Activated CD4-positive, CD25-positive, alpha-beta regulatory T cell treated with anti-CD3 and anti-CD28 coated beads, Interleukin-2, amount 50 U/mL, for 72 hours (primary cell): Measurements from ENCODE around the gene MYG1.
"Not testable (repeated sequence)": the region's sequence is repeated elsewhere in the genome, so short reads cannot be mapped to it uniquely, and the experiment has no call there.

ENCODE experiments used
- DNase-seq: peaks from one replicate; pipeline ENCODE4 v3.0.0; 2021

MYG1 gene

DNA sequence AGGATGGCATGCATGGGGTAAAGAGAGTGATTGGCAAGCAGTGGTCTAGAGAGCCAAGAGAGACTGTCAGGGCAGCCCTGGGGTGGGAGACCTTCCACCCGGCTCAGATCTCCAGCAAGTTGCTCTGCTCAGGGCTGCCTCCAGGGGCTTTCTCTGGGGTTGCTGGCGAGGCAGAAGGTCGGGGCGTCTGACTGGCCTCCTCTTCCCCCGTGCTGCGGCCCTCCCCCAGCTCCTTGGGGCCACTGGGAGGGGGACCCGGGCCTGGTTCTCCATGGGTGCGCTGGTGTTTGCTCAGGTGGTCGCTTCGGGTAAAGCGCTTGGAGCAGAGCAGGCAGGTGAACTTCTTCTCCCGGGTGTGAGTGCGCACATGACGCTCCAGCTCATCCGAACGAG, 28.5 kb downstream of the MYG1 start:
- no peak for DNase-seq

- DNase-seq, result no peak
Observed at GRCh38 chr12:53330671-53331070, 31.2 kb downstream of the MYG1 start.

DNA sequence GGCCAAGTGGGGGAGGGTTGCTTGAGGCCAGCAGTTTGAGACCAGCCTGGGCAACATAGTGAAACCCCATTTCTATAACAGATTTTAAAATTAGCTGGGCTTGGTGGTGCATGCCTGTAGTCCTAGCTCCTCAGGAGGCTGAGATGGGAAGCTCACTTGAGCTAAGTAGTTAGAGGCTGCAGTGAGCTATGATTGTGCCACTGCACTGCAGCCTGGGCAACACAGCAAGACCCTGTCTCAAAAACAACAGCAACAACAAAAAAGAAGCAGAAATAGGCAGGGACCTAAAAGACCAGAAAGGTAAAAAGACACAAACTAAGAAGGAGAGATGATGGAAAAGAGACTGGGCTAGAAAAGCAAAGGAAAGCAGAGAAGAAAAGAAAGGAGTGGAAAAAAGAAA, 32.8 kb downstream of the MYG1 start:
- DNase-seq, result not testable (repeated sequence)

- no peak for DNase-seq
Observed at GRCh38 chr12:53332744-53333143, 33.2 kb downstream of the MYG1 start.

DNA sequence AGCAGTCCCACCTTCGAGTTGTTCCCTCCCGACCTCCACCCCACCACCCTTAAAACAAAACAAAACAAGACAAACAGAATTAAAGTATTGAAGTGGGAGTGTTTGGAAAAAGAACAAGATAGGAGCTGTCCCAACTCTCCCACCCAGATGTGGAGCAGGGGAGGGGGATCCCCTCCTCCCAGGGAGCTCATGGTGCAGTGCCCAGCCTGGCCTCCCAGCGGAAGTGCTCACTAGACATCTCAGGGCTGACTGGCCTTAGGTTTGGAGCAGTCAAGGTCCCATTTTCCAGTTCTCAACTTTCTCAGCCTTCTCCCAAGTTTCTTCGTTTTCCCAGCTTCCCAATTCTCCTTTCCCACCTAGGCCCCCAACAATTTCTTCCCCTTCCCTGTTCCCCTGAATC, 33.8 kb downstream of the MYG1 start:
- DNase-seq, result no peak

DNA sequence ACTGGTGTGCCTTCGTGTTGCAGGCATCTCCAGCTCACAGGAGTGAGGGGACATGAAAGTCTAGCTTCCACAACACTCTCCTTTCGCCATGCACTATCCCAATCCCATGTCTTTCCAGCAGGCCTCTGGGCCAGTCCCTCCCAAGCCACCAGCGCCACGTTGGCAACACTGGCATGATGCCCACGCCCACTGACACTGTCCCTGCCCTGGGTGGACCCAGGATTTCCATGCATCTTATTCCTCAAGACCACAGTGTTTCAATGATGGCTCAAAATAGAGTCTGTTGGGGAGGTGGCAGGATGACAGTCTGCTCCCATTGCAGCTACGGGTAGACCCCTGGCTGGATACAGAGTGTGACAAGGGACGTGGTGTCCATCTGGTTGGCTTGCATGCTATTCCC, 34.4 kb downstream of the MYG1 start:
- DNase-seq, result no peak

DNA sequence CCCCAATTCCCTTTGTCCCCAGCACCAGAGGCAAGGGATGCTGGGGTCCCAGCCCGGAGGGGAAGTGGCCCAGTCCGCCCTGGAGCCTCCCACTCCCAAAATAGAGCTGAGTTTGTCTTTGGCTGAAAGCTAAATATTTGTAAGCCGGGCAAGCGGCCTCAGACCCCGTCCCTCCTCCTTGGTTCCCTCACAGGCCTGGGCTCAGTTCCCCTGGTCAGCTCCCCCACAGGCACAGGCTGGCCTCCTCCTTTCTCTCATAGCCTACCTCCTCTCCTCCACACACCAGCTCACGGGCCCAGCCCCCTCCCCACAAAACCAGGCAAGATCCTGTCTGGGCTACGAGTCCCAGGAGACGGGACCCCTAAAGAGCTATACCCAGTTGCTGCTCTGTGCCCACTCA, 35.3 kb downstream of the MYG1 start:
- no peak for DNase-seq

GRCh38 chr12:53336181-53336681, 36.7 kb downstream of the MYG1 start, which contains the start of gene SP7:
SP7 (minus strand) TSS chr12:53336354; CDS start chr12:53335646, 708 bp downstream.
- DNase-seq, result no peak

DNA sequence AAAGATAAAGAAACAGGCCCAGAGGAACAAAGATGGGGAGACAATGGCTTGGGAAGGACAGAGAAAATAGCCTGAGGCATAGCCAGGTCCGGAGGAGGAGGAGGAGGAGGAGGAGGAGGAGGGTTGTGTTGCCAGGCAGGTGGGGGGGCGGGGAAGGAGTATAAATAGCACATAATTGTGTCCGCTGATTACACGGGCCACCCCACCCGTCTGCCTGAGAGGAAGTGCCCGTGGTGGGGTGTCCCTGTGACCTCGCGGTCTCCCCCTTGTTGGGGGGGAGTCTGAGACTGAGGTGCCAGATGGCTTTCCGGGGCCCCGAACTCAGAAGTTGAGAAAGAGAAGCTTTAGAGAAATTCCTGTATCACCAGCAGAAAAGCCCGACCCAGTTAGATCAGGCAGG, 38.5 kb downstream of the MYG1 start:
- DNase-seq, result no peak

- no peak for DNase-seq
Observed at GRCh38 chr12:53338916-53339315, 39.4 kb downstream of the MYG1 start.

DNA sequence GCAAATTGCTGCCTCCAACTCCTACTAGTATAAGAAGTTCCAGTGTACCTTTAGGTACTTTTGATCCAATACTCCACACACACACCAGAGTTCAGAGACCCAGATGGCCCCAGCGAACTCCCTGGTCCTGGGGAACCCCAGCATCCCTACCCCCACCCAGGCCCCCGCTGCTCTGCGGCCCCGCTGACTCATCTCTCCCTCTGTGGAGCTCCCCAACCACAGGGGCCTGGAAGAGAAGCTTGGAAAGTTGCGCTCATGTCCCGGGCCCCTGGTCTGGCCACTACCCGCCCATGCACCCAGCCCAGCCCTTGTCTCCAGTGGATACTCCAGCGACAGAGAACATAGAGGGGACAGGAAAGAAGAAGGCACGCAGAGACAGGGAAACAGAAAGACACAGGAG, 40.9 kb downstream of the MYG1 start:
- DNase-seq, result no peak

DNA sequence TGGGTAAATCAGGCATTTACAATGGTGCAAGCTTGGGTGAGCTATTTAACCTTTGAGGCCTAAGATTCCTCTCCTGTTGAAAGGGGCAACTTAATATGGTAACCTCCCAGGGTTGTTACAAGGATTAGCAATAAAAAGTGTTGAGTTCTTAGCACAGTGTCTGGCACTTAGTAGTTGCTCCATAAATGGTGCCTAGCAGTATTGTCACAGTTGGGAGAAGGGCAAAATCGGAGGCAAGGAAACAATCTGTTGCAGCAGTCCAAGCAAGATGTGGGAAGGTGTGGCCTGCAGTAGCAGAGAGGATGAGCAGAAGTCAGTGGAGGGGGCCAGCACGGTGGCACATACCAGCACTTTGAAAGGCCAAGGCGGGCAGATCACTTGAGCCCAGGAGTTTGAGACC, 44.0 kb downstream of the MYG1 start:
- no peak for DNase-seq

GRCh38 chr12:53343969-53344368, 44.5 kb downstream of the MYG1 start:
- no peak for DNase-seq

GRCh38 chr12:53344487-53344823, 45.0 kb downstream of the MYG1 start:
- DNase-seq, result no peak

DNA sequence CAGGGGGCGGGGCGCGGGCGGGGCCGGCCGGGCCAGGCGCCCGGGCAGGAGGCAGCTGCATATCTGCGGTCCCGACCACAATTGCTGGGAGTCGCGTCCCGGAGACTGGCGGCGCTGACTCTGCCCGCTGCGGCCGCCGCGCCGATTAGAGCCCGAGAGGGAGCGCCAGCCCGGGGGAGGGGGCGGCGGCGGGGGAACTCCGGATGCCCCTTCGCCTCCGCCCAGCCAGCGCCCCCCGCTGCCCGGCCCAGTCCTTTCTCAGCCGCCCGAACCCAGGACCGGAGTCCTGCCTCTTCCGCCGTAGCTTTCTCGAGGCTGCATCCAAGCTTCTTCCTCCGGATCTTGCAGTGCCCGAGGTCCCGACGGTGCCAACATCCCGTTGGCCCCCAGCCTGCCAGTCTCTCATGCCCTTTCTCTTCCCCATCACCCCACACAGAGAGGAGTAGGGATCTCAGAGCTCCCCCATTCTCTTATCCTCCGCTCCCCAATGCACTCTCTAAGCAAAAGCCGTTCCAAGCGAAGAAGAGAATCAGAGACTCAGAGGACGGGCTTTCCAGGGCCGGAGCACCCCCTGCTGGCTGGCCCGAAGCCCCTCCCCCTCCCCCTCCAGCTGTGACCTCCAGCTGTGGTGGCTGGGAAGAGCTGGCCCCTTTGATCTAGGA, 45.5 kb downstream of the MYG1 start:
- DNase-seq, result peak; percentile 55

GRCh38 chr12:53345486-53346188, 46.1 kb downstream of the MYG1 start:
- DNase-seq, result no peak

GRCh38 chr12:53346491-53346890, 47.0 kb downstream of the MYG1 start:
- DNase-seq, result no peak

DNA sequence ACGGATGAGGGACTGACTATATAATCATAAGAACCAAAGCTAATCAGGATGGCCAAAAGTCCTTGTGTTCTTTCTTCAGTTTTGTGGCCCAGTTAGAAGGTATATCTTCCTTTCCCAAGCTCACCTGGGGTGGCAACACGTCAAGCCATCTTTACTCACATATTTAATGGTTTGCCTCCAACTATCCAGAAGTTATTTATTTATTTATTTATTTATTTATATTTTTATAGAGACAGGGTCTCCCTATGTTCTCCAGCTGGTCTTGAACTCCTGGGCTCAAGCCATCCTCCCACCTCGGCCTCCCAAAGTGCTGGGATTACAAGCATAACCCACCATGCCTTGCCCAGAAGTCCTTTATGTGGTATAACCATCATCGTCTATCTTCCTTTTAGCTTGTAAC, 48.4 kb downstream of the MYG1 start:
- no peak for DNase-seq

DNA sequence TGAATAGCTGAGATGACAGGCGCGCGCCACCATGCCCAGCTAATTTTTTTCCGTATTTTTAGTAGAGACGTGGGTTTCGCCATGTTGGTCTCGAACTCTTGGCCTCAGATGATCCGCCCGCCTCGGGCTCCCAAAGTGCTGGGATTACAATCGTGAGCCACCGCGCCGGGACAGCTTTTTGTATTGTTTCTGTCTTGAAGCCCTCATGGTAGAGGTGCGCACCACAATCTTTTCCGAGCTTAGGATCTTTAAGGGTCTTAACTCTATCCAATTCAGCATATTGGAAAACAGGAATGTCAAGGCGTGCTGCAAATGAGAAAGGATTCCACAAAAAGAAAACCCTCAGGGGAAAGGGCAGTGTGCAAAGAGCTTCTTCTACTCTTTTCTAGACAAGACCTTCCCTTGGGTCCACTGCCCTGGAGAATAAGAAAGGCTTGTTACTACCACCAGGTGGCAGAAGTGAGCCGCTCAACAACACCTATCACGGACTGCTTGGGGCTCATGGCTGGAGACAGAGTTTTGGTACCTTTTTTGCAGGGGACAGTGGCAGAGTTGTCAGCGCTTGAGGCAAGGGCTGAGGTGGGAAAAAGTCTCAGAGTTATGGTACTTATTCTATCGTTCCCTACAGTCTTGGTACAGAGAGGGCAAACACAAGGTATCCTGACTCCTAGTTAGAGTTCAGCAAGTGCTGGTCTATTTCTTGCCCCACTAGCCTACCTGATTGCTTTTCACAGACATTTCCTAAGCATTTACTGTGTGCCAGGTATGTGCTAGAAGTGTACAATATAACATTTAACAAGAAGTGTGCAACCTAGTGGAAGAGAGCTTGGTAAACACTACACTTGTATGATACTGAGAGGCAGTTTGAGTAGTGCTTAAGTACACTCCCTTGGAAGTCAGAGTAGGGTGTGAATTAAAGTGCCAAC, 53.1 kb downstream of the MYG1 start:
- DNase-seq, result peak; percentile 76

DNA sequence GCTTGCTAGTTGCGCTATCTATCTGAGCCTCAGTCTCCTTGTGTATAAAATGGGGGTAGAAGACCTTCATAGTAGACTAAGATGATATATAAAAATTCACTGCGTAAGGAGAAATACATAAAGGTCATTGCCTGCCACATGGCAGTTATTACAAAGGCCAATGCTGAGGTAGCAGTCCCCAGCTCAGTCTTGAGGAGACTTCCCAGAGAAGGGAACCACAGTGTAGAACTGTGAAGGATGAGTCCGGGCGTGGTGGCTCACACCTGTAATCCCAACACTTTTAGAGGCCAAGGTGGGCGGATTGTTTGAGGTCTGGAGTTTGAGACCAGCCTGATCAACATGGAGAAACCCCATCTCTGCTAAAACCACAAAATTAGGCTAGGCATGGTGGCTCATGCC, 53.8 kb downstream of the MYG1 start:
- no peak for DNase-seq

DNA sequence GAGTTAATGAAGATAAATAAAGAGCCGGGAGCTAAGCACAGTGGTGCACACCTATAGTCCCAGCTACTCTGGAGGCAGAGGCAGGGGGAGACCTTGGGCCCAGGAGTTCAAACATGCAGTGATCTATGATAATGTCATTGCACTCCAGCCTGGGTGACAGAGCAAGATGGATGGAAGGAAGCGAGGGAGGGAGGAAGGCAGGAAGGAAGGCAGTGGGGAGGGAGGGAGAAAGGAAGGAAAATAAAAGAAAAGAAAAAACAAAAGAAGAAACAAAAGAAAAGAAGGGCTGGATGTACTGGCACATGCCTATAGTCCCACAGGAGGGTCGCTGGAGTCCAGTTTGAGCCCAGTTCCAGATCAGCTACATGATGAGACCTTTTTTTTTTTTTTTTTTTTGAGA, 55.6 kb downstream of the MYG1 start:
- DNase-seq, result no peak
